KMS-11 (cell line): Measurements from ENCODE around the gene SAPCD2.

Source experiments
- H2AFZ ChIP-seq: fragments of 200-600 bp; sonication (generic); 2 replicates; pipeline ENCODE4 v1.6.1; 2016; ENCODE audit warnings: antibody characterized with exemption, mixed run types, low read depth
- H3K27ac ChIP-seq: fragments of 200-600 bp; sonication (generic); 2 replicates; pipeline ENCODE4 v1.6.1; 2016; ENCODE audit warnings: mild to moderate bottlenecking, mixed run types
- H3K27me3 ChIP-seq: fragments of 200-600 bp; sonication (generic); 2 replicates; pipeline ENCODE4 v1.6.1; 2017; ENCODE audit warnings: mild to moderate bottlenecking, low read depth, mixed run types, moderate library complexity; ENCODE audit not compliant: insufficient read depth
- H3K36me3 ChIP-seq: fragments of 200-600 bp; sonication (generic); 2 replicates; pipeline ENCODE4 v1.6.1; 2017; ENCODE audit warnings: mild to moderate bottlenecking, mixed run types; ENCODE audit not compliant: insufficient read depth
- H3K4me1 ChIP-seq: fragments of 200-600 bp; sonication (generic); 2 replicates; pipeline ENCODE4 v1.6.1; 2016; ENCODE audit warnings: mild to moderate bottlenecking, low read depth, mixed run types; ENCODE audit not compliant: poor library complexity, severe bottlenecking
- H3K4me2 ChIP-seq: fragments of 200-600 bp; sonication (generic); 2 replicates; pipeline ENCODE4 v1.7.0; 2016; ENCODE audit warnings: mild to moderate bottlenecking, mixed run types
- H3K4me3 ChIP-seq: fragments of 200-600 bp; sonication (generic); IDR thresholded peaks from 2 replicates; pipeline ENCODE4 v1.6.1; 2017; ENCODE audit warnings: low read depth, low read length, mixed read lengths; ENCODE audit not compliant: insufficient read depth
- H3K79me2 ChIP-seq: fragments of 200-600 bp; sonication (generic); 2 replicates; pipeline ENCODE4 v1.6.1; 2016; ENCODE audit warnings: low read depth, mixed run types; ENCODE audit not compliant: insufficient read depth
- H3K9ac ChIP-seq: fragments of 200-600 bp; sonication (generic); 2 replicates; pipeline ENCODE4 v1.6.1; 2016; ENCODE audit warnings: mild to moderate bottlenecking, mixed run types
- H4K20me1 ChIP-seq: fragments of 200-600 bp; sonication (generic); 2 replicates; pipeline ENCODE4 v1.6.1; 2016; ENCODE audit warnings: mild to moderate bottlenecking, mixed run types; ENCODE audit not compliant: insufficient read depth
- TF ChIP-seq, protein P1 (sequence below): fragments of 200-600 bp; sonication (generic); conservative IDR thresholded peaks from 2 replicates; pipeline ENCODE4 v1.6.1; 2017; ENCODE audit warnings: low read depth, mild to moderate bottlenecking, antibody characterized with exemption, low read length, moderate library complexity, mixed read lengths

Gene SAPCD2

DNA sequence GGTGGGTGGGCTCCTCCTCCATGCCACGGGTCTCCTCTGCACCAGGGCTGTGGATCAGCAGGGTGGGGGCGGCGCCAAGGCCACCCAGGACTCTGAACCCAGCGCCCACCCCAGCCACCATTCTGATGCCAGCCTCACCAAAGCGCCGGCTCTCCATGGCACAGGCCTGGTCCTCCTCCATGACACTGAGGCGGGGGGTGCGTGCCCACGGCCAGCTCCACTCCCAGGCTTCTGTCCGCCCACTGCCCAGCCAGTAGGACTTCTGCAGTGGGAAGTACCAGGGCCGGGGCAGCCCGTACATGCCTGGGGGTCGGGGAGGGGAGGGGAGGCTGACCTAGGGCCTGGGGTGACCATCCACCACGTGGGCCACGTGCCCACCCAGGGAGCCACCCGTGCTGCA is 53.9 kb downstream of the SAPCD2 start:
- Histone ChIP-seq H3K4me2 (no peak overlapping the region), H3K9ac (no peak overlapping the region), H3K27me3 (peaks cover 5% of the 10 kb centered on the region; the same call in 1 of the 2 replicates), H3K27ac (no peak overlapping the region), H3K4me3 (no peak overlapping the region), H2AFZ (no peak overlapping the region), H3K36me3 (no peaks in the 10 kb centered on the region), H3K79me2 (no peaks in the 10 kb centered on the region), H3K4me1 (no peaks in the 10 kb centered on the region), H4K20me1 (no peaks in the 10 kb centered on the region)
- TF ChIP-seq, protein P1, sequence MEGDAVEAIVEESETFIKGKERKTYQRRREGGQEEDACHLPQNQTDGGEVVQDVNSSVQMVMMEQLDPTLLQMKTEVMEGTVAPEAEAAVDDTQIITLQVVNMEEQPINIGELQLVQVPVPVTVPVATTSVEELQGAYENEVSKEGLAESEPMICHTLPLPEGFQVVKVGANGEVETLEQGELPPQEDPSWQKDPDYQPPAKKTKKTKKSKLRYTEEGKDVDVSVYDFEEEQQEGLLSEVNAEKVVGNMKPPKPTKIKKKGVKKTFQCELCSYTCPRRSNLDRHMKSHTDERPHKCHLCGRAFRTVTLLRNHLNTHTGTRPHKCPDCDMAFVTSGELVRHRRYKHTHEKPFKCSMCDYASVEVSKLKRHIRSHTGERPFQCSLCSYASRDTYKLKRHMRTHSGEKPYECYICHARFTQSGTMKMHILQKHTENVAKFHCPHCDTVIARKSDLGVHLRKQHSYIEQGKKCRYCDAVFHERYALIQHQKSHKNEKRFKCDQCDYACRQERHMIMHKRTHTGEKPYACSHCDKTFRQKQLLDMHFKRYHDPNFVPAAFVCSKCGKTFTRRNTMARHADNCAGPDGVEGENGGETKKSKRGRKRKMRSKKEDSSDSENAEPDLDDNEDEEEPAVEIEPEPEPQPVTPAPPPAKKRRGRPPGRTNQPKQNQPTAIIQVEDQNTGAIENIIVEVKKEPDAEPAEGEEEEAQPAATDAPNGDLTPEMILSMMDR = no peak

DNA sequence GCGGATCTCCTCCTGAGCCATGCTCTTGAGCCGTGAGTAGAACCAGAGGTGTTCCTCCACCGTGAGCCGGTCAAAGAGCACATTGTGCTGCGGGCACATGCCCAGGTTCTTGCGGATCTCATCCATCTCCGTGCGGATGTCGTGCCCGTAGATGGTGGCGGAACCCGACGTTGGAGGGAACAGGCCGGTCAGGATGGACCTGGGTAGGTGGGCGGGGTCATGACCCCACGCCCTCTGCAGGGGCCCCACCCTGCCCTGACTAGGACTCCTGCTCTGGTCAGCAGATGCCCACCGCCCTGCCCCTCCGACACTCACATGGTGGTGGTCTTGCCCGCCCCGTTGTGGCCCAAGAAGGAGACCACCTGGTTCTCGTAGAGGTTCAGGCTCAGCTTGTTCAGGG is 54.4 kb downstream of the SAPCD2 start:
- no peaks in the 10 kb centered on the region for H4K20me1 ChIP-seq
- no peaks in the 10 kb centered on the region for H3K36me3 ChIP-seq
- no peak overlapping the region for H3K4me3 ChIP-seq
- peaks cover 5% of the 10 kb centered on the region; the same call in 1 of the 2 replicates for H3K27me3 ChIP-seq
- no peaks in the 10 kb centered on the region for H3K79me2 ChIP-seq
- no peak overlapping the region for H3K4me2 ChIP-seq
- H3K4me1 ChIP-seq = no peaks in the 10 kb centered on the region
- TF ChIP-seq, protein P1 = no peak
- H3K27ac ChIP-seq = no peak overlapping the region
- H2AFZ ChIP-seq = no peak overlapping the region
- H3K9ac ChIP-seq = no peak overlapping the region

- Histone ChIP-seq H3K4me1 (no peaks in the 10 kb centered on the region), H4K20me1 (no peaks in the 10 kb centered on the region), H3K27me3 (peaks cover 5% of the 10 kb centered on the region; the same call in 1 of the 2 replicates), H3K36me3 (no peaks in the 10 kb centered on the region), H3K79me2 (no peaks in the 10 kb centered on the region), H2AFZ (no peak overlapping the region), H3K4me2 (no peak overlapping the region), H3K9ac (no peak overlapping the region), H3K27ac (no peak overlapping the region), H3K4me3 (no peak overlapping the region)
- TF ChIP-seq, protein P1 = no peak
Observed at GRCh38 chr9:137015540-137015930, 54.8 kb downstream of the SAPCD2 start.

GRCh38 chr9:137014776-137015539 is 55.4 kb downstream of the SAPCD2 start:
- no peak overlapping the region for H3K9ac ChIP-seq
- H3K36me3 ChIP-seq = no peaks in the 10 kb centered on the region
- TF ChIP-seq, protein P1 = no peak
- H2AFZ ChIP-seq = no peak overlapping the region
- no peak overlapping the region for H3K27ac ChIP-seq
- no peak overlapping the region for H3K4me2 ChIP-seq
- no peak overlapping the region for H3K4me3 ChIP-seq
- H3K79me2 ChIP-seq = no peaks in the 10 kb centered on the region
- H3K4me1 ChIP-seq = no peaks in the 10 kb centered on the region
- H4K20me1 ChIP-seq = no peaks in the 10 kb centered on the region
- peaks cover 5% of the 10 kb centered on the region; the same call in 1 of the 2 replicates for H3K27me3 ChIP-seq
